NCI-H1694 (cell line): ENCODE data around the gene COL8A1.

Experiments used
- DNase-seq: peaks from one replicate; lab custom pipeline; 2025; lab: John Stamatoyannopoulos, UW

The COL8A1 gene

GRCh38 chr3:99761415-99762165 is 123.2 kb downstream of the COL8A1 start:
- DNase-seq = no peak

- no peak for DNase-seq
These were observed 124.5 kb downstream of the COL8A1 start for GRCh38 chr3:99762901-99763300.

GRCh38 chr3:99764377-99764776 is 126.0 kb downstream of the COL8A1 start:
- DNase-seq = no peak

- DNase-seq = no peak
These were observed 126.9 kb downstream of the COL8A1 start for GRCh38 chr3:99765042-99765942.

- no peak for DNase-seq
These were observed 128.9 kb downstream of the COL8A1 start for GRCh38 chr3:99767291-99767690.

GRCh38 chr3:99768126-99768525 is 129.7 kb downstream of the COL8A1 start:
- DNase-seq = no peak

- no peak for DNase-seq
These were observed 130.6 kb downstream of the COL8A1 start for GRCh38 chr3:99768808-99769501.

GRCh38 chr3:99772171-99772570 is 133.8 kb downstream of the COL8A1 start:
- DNase-seq = no peak

- DNase-seq = no peak
These were observed 134.3 kb downstream of the COL8A1 start for GRCh38 chr3:99772671-99773070.

GRCh38 chr3:99774467-99774866 is 136.1 kb downstream of the COL8A1 start:
- no peak for DNase-seq

GRCh38 chr3:99776516-99777209 is 138.3 kb downstream of the COL8A1 start:
- DNase-seq = no peak

- no peak for DNase-seq
These were observed 138.8 kb downstream of the COL8A1 start for GRCh38 chr3:99777210-99777549.

GRCh38 chr3:99777708-99778107 is 139.3 kb downstream of the COL8A1 start:
- no peak for DNase-seq

GRCh38 chr3:99780749-99781148 is 142.4 kb downstream of the COL8A1 start:
- DNase-seq = no peak

- no peak for DNase-seq
These were observed 143.4 kb downstream of the COL8A1 start for GRCh38 chr3:99781761-99782160.

GRCh38 chr3:99783011-99783573 is 144.7 kb downstream of the COL8A1 start:
- no peak for DNase-seq

GRCh38 chr3:99789011-99789721 is 150.8 kb downstream of the COL8A1 start:
- peak; percentile 12 for DNase-seq

GRCh38 chr3:99794485-99794884 is 156.1 kb downstream of the COL8A1 start:
- DNase-seq = no peak

- DNase-seq = no peak
These were observed 157.2 kb downstream of the COL8A1 start for GRCh38 chr3:99795573-99795972.

GRCh38 chr3:99799422-99799821 is 161.0 kb downstream of the COL8A1 start:
- DNase-seq = no peak

GRCh38 chr3:99803297-99803696 is 164.9 kb downstream of the COL8A1 start:
- DNase-seq = no peak
